GM18861 (cell line): Measurements from ENCODE around the gene ERCC5.
A peak's percentile ranks its signal among the peaks of the same experiment; 100 is the strongest.

Experiments used
- ATAC-seq: cut with Tn5 transposase; IDR thresholded peaks from one replicate; pipeline ENCODE4 v1.9.1; 2021; ENCODE audit not compliant: unreplicated experiment

Gene ERCC5

DNA sequence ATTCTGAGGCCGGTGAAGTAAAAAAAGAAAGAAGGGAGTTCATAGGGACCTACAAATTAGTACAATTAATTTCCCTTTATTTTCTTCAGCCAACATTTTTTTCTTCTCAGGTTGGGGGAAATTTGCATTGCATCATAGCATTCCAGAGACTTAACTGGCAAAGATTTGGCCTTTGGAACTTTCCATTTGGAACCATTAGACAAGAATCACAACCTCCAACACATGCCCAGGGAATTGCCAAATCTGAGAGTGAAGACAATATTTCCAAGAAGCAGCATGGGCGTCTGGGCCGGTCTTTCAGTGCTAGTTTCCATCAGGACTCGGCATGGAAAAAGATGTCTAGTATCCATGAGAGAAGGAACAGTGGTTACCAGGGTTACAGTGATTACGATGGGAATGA lies 6.4 kb upstream of the ERCC5 start:
- ATAC-seq = no peak

DNA sequence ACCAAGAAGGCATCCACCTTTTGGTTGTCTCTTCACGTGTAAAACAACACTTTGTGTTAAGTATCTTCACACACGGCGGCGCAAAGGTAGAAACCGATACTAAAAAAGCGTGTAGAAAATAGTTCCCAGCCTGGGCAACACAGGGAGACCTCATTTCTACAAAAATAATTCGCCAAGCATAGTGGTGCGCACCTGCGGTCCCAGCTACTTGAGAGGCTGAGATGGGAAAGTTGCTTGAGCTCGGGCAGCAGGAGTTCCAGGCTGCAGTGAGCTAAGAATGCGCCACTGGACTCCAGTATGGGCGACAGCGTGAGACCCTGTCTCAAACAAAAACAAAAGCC lies 573 bp upstream of the ERCC5 start:
- peak; percentile 8 for ATAC-seq

DNA sequence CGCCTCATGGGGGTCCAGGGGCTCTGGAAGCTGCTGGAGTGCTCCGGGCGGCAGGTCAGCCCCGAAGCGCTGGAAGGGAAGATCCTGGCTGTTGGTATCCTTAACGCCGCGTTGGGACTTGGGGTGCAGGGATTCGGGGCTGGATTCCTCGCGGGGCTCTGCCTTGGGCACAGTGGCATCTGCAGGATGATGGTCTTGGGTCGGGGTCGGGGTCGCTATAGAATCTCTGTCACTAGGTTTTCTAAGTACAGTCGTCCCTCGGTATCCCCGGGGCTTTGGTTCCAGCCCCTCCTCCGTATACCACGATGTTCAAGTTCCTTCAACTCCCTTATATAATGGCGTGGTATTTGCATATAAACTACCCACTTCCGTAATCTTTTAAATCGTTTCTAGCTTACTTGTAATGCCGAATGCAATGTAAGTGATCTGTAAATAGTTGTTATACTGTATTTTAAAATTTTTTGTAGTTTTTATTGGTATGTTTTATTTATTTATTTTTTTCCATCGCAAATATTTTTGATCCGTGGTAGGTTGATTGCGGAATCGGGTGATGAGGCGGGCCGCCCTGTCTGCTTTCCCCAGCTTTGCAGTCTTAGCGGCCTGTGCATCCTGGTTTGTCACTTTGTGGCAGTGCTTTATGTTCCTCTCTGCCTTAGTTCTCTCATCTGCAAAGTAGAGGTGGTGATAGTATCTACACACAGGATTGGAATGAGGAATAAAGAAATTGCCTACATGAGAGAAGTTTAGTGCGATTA lies 606 bp downstream of the ERCC5 start:
- peak; percentile 30 for ATAC-seq

DNA sequence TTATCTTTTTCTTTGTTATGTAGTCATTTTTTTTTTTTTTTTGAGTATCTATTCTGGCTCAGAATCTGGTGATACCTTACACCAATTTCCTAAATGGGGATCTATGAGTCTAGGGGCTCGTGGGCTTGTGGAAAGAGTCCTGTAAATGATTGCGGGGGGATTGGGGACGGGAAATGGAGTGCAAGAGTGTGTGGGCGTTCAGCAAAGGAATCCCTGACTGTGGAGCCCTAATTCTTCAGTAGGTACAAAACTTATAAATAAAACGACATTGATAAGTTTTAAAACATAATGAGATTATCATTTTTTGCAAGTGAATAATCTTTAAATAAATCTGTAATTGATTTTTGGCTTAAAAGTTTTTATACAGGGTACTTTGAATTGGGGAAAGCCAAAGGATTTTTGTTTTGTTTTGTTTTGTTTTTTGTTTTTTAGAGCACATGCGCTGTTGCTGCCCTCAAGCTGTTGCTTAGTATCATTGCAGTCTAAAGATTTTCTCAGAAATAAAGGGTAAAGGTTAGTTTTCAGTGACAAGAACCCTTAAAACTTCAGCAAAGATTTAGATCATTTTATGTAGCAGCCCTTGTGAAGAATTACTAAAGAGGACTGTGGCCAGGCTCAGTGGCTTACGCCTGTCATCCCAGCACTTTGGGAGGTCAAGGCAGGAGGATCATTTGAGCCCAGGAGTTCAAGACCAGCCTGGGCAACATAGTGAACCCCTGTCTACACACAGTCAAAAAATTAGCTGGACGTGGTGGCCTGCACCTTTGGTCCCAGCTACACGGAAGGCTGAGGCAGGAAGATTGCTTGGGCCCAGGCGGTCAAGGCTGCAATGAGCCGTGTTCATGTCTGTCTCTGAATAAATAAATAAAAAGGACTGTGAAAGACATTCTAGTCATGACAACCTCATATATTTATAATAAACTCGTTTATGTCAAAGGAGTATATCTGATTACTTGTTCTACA lies 1.7 kb downstream of the ERCC5 start:
- peak; percentile 21 for ATAC-seq

DNA sequence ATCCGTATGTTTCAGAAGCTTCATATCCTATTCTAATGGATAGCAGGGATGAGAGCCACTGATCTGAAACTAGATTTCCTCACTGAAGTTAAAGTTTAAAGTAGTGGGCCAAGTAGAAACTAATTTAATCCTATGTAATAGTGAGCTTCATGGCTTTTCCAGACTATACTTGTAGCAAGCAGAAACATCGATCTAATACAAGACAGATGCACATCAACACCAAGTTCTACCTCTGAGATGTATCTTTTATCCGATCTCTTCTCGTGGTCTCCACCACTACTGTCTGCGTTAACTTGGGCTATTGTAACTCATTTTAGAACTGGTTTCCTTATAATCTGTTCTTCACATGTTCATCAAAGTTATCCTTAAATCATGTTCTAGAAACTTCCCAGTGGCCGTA lies 3.1 kb downstream of the ERCC5 start:
- ATAC-seq = no peak

DNA sequence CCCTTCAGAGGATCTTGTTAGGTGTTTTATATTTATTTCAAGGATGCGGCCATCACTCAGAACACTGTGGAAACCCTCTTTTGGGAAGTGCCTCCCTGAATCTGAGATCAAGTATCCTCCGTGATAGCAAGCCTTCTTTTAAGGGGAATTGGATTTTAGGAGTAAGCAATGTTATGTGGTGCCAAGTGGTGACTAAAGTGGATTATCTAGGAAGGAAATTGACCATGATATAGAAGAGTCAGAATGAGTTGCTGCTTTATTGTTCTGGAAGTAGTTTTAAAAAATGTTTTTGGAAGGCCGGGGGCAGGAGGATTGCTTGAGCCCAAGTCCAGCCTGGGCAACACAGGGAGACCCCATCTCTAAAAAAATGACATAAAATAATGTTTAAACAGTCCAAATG lies 6.7 kb downstream of the ERCC5 start:
- no peak for ATAC-seq

DNA sequence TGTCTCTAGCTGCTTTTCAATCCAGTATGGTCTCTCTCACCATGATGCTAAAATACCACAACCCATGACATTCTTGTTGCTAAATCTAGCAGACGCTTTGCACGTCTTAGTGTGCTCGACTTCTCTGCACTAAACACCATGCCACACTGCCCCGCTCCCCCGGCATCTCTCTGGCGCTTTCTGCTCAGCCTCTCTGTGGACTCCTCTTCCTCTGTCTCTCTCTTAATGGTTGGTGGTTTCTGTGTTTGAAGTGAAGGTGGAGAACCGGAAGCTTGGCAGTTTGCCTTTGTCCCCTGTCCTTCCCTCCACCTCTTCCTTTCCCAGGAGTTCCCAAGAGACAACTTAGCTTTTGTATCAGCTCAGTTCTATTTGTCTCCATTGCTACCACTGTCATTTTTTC lies 8.8 kb downstream of the ERCC5 start:
- ATAC-seq = no peak

DNA sequence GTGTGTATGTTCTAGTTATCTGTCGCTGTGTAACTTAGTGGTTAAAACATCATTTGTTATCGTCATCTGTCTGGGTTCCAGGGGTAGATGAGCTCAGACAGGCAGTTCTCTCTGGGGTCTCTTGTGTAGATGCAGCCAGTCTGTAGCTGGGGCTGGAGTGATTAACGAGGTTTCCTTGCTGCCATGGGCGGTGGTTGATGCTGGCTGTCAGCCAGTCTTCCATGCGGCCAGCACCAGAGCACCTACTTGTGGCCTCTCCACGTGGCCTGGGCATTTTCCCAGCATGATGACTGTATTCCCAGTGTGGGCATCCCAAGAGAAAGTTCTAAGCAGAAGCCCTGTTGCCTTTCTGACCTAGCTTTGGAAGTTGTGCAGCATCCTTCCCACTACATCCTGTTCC lies 10.7 kb downstream of the ERCC5 start:
- ATAC-seq = no peak

DNA sequence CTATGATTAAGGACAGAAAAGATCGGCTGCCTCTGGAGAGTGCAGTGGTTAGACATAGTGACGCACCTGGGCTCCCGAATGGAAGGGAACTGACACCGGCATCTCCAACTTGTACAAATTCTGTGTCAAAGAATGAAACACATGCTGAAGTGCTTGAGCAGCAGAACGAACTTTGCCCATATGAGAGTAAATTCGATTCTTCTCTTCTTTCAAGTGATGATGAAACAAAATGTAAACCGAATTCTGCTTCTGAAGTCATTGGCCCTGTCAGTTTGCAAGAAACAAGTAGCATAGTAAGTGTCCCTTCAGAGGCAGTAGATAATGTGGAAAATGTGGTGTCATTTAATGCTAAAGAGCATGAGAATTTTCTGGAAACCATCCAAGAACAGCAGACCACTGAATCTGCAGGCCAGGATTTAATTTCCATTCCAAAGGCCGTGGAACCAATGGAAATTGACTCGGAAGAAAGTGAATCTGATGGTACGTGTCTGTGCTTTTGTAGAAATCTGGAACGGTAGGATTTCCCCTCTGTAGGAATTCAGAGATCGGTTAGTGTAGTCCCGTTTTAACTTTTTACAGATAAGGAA lies 16.9 kb downstream of the ERCC5 start:
- ATAC-seq = no peak

DNA sequence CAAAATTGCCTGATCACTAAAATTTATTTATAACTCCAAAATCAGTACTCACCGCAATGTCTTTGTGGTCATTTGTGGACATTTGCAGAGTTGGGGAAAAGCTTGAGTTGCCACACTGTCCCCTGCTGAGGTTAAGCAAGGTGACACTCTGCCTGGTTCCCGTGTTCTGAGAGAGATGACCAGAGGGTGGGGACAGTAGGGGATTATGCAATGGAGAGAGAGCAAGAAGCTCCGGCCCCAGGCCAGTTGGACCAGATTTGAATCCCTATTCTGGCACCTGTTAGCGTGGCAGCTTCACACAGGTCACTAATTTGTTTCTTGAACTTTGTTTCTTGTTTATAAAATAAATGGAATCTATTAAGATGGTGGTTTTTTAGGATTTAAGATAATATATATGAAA lies 17.8 kb downstream of the ERCC5 start:
- no peak for ATAC-seq

DNA sequence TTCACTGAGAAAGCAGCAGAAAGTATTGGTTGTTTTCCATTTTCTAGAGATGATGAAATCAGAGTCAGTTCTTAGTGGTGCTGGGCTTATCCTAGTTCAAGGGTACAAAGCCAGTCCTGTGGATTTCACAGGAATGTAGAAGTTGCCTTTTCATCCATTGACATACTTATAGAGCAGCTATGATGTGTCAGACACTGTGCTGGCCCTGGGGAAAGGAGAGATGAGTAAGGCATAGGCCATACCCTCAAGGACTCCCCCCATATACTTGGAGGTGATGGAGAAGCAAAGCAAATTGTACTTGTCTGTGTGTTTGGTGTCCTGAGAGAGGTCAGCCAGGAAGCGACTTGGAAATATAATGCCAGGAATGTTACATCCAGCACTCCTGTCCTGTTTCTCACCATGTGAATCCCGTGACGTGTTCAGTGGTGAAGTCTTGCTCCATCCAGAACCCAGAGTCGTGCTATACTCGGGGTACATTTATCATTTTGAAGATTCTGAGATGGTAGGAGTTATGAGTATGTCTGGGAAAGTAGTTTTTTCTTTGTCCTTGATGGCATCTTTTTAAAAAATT lies 22.6 kb downstream of the ERCC5 start:
- no peak for ATAC-seq

DNA sequence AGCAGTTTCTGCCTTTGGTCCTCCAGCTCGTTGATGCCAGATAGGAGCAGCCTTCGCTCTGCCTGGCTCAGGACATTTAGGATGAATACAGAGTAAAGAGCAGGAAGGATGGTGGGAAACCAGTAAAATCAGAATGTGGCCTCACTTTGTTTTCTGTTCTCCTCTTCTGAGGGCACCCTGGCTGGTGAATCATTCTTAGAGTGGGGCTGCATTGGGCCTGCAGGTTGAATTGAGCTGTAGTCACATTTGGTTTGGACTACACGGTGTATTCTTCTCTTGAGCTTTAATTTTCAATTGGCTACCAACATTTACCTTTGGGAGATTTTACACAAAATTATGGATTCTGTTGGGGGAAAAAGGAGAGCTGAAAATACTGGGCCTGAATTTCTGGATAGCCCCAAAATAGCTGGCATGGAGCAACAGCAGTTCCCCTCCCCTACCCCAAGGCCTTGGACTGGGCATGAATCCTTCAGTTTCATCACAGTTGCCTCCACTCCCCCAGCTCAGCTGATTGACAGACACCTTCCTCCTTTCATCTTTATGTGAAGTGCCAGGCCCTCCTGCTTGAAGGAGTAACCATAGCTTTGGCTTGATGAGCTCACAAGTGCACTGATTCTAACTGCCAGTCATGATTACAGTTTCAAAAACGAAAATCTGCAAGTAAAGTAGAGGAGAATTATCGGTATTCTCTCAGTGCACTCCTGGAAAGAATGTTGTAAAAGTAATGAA lies 24.3 kb downstream of the ERCC5 start:
- no peak for ATAC-seq

DNA sequence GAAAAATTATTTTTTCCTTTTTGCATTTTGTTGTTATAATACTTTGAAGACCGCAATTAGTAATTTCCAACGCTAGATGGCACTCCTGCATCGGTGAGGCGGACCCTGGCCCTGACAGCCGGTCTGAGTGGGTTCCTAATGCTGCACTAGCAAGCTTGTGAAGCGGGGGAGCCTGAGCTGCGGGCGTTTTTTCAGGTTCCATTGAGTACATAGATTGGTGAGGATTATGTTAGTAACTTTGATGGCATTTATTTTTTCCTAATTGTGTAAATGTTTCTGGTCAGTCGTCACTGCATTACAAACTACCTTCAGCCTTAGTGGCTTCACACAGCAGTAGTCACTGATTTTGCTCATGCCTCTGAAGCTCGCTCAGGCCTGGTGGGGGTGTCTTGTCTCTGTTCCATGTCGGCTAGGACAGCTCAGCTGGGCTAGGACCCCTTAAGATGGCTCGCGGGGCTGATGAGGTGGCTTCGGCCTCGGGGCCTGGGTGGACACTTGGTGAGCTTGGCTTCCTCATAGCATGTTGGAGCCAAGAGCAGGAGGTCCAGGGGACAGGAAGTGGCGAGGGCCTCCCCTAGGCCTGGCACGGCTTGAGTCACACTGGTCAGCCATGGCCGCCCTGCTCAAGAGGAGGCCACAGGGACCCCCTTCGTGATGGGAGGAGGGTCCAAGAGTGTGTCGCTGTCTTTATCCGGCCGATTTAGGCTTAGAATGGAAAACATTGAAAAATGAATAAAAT lies 25.0 kb downstream of the ERCC5 start:
- ATAC-seq = peak; percentile 69

DNA sequence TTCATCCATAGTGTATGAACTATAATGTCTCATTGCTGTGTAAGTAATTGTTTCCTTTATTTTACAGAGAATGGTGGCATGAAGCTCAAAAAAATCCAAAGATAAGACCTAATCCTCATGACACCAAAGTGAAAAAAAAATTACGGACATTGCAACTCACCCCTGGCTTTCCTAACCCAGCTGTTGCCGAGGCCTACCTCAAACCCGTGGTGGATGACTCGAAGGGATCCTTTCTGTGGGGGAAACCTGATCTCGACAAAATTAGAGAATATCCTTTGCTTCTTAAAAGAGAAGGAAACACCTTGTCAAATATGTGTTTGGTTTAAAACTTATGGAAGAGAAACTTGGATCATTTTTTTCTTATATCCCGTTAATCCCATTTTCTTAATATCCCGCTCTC lies 26.3 kb downstream of the ERCC5 start:
- ATAC-seq = no peak

DNA sequence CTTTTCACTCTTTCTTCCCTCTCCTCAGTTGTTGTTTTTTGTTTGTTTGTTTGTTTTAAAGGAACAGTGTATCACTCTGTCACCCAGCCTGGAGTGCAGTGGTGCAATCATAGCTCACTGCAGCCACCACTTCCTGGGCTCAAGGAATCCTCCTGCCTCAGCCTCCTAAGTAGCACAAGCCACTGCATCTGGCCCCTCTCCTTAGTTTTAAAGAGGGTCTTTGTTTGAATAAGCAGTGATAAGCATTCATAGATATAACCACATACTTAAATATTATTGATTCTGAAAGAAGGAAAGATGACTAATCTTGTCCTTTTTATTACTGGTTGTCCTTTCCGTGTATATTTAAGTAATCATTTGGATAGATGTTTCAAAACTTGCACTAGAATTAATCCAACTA lies 26.7 kb downstream of the ERCC5 start:
- ATAC-seq = no peak

DNA sequence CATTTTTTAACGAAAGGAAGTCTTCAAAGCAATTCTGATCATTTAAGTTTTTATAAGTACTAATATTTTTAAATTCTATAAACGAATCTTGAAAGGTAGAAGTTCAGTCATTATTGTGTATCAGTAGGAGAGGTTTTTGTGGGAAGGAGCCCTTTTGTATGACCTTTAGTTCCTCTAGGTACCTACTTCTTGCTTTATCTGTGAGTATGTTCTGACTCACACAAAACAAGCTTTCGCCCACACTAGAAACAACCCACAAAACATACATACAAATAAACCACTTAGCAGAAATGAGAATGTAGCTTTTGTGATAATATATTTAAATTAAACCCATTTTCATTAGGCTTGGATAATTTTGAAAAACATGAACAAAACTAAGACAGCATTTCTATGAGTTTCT lies 27.8 kb downstream of the ERCC5 start:
- no peak for ATAC-seq

DNA sequence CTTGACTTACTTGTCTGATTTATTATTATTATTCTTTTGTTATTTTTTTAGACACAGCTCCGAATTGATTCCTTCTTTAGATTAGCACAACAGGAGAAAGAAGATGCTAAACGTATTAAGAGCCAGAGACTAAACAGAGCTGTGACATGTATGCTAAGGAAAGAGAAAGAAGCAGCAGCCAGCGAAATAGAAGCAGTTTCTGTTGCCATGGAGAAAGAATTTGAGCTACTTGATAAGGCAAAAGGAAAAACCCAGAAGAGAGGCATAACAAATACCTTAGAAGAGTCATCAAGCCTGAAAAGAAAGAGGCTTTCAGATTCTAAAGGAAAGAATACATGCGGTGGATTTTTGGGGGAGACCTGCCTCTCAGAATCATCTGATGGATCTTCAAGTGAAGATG lies 29.4 kb downstream of the ERCC5 start:
- no peak for ATAC-seq

DNA sequence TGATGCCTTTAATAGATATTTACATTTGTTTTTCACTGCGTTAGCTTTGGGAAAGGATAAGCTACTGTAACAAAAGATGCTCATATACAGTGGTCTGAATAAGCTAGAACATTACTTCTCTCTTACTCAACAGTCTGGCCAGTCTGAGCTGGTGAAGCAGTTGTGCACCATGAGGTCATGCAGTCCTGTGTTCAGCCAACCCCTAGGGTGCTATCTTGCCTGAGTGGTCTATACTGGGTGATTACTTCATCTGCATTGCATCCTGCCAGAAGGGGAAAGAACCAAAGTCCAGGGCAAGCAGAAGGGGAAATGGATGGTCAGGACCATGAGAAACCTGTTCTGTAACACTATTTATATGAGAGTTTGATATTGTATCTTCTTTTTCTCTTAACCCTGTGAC lies 31.5 kb downstream of the ERCC5 start:
- ATAC-seq = no peak

DNA sequence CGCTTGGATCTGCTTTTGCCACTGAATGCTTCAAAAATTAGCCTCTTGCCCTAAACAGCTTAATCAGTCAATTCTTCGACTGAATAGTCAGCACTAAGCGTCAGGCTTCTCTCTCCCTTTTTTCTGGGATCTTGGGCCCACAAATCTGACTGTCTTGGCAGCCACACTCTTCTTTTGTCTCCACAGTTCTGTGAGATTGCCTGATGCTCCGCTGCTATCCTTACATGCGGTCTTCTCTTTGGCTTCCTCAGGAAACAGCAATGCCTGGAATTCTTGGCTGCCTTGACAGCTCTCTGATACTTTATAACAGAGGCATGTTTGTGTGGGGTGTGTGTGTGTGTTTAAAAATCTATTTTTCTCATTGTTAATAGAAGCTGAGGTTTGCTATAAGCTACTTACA lies 32.6 kb downstream of the ERCC5 start:
- no peak for ATAC-seq

DNA sequence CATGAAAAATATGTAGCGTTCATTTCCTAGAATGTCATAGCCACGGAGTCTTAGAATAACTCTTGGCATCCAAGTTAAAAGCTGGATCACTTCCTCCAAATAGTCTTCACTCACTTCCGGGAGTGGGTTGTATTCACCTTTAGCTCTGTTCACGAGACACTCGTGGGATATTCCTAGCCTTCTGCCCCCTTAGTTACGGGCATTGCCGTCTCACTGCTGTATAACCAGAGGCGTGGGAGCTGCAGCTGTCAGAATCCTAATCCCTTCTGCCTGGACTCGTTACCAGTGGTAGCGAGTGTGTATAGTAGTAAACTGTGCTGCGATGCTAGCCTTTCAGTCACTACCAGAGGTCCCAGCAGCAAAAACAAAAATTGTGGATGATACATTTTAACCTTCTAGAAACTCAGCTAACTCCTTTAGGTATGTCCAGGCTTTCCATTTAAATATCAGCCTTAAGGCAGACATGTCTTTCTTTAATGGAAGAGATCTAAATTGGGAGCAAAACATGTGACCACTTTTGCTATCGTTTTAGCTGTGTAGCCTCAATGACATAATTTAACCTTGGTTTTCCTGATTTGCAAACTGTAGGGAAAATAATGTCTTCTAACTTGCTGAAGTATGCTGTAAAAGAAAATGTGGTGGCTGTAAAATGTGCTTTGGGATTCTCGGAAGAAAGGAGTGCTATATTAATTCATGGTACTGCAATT lies 34.1 kb downstream of the ERCC5 start:
- no peak for ATAC-seq
